ENCODE measurements around the gene HLTF.
A peak's percentile ranks its signal among the peaks of the same experiment; 100 is the strongest.

The HLTF gene

DNA sequence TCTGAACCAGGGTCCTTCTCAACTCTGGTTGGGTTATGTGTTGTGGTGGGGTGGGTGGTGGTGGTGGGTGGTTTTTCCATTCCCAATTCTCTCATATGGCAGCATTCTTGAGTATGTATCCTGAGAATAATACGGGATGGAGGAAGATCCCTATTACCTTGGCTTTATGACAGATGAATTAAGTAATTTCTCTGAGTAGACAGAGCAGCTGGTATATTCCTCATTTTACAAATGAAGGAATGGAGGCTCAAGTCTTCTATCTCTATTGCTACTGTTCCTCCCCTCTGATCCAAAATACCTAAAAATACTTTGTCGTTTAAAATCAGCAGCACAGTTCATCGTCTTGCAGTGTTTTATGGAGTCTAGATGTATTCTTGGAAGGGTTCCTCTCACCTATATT lies 84.6 kb downstream of the HLTF start:
- no peak overlapping the region for H3K4me3 ChIP-seq (ENCODE audit: insufficient read length, low read depth)
- no peak for DNase-seq (ENCODE audit: low read depth, low spot score)
- no peak for TF ChIP-seq ZNF274 (IDR thresholded peaks at IDR 0.05; ENCODE audit: low read depth, low read length)
- no peak for TF ChIP-seq YY1 (IDR thresholded peaks at IDR 0.05; ENCODE audit: insufficient read depth, insufficient read length)
- TF ChIP-seq SUZ12 (IDR thresholded peaks at IDR 0.05; ENCODE audit: extremely low read depth, insufficient read depth, insufficient read length) = no peak
- H3K9me3 ChIP-seq (ENCODE audit: insufficient read depth, low read length) = no peaks in the 10 kb centered on the region
- H3K36me3 ChIP-seq (ENCODE audit: insufficient read depth, insufficient read length, low read length) = peaks cover 21% of the 10 kb centered on the region
- H3K27me3 ChIP-seq (ENCODE audit: insufficient read depth, insufficient read length) = no peaks in the 10 kb centered on the region
- H3K9ac ChIP-seq (ENCODE audit: insufficient read length, low read depth) = no peak overlapping the region
- H3K4me1 ChIP-seq (ENCODE audit: insufficient read depth, insufficient read length) = no peaks in the 10 kb centered on the region

DNA sequence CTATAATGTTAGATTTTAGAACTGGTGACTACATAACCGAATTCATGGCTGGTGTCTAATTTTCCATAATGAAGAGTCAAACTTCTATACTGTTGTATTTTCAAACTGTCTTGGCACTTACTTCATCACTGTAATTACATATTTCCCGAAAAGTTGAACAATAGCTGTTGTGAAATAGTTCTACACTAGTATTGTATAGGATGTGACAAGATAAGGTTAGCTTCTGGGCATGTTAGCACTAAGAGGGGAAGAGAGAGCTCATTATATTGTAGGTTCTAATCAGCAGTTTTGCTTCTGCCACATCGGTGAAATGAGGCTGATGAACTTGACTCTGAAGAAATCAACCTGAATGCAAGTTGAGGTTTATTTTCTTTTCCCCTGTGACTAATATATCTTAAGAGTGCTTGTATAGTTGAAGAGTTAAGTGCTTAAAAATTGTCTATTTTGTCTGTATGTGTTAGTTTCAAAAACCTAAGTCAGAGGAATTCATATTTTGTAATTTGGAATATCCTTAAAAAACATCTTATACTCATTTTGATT lies 86.1 kb downstream of the HLTF start:
- H3K36me3 ChIP-seq (ENCODE audit: insufficient read depth, insufficient read length, low read length) = peaks cover 35% of the 10 kb centered on the region
- no peak for TF ChIP-seq YY1 (IDR thresholded peaks at IDR 0.05; ENCODE audit: insufficient read depth, insufficient read length)
- no peak for TF ChIP-seq ZNF274 (IDR thresholded peaks at IDR 0.05; ENCODE audit: low read depth, low read length)
- TF ChIP-seq SUZ12 (IDR thresholded peaks at IDR 0.05; ENCODE audit: extremely low read depth, insufficient read depth, insufficient read length) = no peak

DNA sequence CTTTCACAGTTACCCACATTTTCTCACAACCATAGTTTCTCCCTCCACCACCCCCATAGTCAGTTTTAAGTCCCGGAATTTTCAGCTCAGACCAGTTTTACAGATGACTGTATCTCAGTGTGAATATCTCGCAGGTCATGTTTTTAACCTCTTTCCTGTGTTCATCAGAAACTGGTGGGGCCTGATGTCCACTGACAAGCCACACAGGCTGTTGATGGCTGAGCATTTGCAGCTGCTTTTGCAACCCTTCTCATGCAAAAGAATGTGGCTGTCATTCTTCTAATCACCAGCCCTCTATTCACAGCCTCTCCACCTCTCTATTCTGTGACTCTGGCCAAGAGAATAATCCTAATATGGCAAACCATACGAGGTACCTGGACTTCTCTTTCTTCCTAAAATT lies 86.5 kb downstream of the HLTF start:
- no peak for DNase-seq (ENCODE audit: low read depth, low spot score)
- H3K4me1 ChIP-seq (ENCODE audit: insufficient read depth, insufficient read length) = no peaks in the 10 kb centered on the region
- H3K4me3 ChIP-seq (ENCODE audit: insufficient read length, low read depth) = no peak overlapping the region
- no peaks in the 10 kb centered on the region for H3K27me3 ChIP-seq (ENCODE audit: insufficient read depth, insufficient read length)
- TF ChIP-seq SUZ12 (IDR thresholded peaks at IDR 0.05; ENCODE audit: extremely low read depth, insufficient read depth, insufficient read length) = no peak
- no peak for TF ChIP-seq ZNF274 (IDR thresholded peaks at IDR 0.05; ENCODE audit: low read depth, low read length)
- TF ChIP-seq YY1 (IDR thresholded peaks at IDR 0.05; ENCODE audit: insufficient read depth, insufficient read length) = no peak
- H3K9ac ChIP-seq (ENCODE audit: insufficient read length, low read depth) = no peak overlapping the region
- H3K9me3 ChIP-seq (ENCODE audit: insufficient read depth, low read length) = no peaks in the 10 kb centered on the region
- peaks cover 38% of the 10 kb centered on the region for H3K36me3 ChIP-seq (ENCODE audit: insufficient read depth, insufficient read length, low read length)

More for the DNA sequence above, 86.1 kb downstream of the HLTF start:
- H3K9me3 ChIP-seq (ENCODE audit: insufficient read depth, low read length) = no peaks in the 10 kb centered on the region
- no peak for DNase-seq (ENCODE audit: low read depth, low spot score)
- no peak overlapping the region for H3K4me3 ChIP-seq (ENCODE audit: insufficient read length, low read depth)
- no peaks in the 10 kb centered on the region for H3K4me1 ChIP-seq (ENCODE audit: insufficient read depth, insufficient read length)
- no peak overlapping the region for H3K9ac ChIP-seq (ENCODE audit: insufficient read length, low read depth)
- no peaks in the 10 kb centered on the region for H3K27me3 ChIP-seq (ENCODE audit: insufficient read depth, insufficient read length)

DNA sequence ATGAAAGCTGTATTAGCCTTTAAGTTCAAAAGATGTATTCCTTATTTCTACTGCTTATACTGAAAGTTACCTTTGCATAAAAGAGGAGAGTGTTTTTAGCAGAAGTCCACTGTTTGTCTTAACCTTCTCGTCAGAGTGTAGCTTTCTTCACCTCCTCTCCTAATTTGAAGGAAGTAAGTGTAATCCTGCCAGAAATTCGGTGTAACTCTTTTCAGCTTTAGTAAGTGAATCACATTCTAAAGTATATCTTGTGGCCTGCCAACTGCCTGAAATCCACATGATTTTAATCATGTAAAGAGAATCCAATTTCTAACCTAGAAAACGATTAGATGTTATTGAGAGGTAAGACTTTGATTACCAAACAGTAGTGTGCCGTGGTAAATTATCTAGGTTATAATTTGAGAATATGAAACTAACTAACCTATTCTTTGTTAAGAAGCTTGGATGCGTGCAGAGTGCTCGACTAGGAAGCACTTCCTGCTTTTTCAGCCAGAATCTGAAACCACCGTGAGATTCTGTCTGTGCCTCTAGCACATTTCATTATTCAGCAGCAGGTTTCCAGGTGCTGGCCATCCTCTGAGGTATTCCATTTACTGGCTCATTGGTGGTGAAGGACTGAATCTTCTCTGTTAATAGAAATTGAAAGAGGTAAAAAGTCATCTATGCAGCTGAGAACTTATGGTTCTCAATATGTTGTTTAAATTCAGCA lies 87.5 kb downstream of the HLTF start:
- no peak overlapping the region for H3K4me3 ChIP-seq (ENCODE audit: insufficient read length, low read depth)
- H3K9me3 ChIP-seq (ENCODE audit: insufficient read depth, low read length) = no peaks in the 10 kb centered on the region
- peaks cover 45% of the 10 kb centered on the region for H3K36me3 ChIP-seq (ENCODE audit: insufficient read depth, insufficient read length, low read length)
- TF ChIP-seq ZNF274 (IDR thresholded peaks at IDR 0.05; ENCODE audit: low read depth, low read length) (no peak), SUZ12 (IDR thresholded peaks at IDR 0.05; ENCODE audit: extremely low read depth, insufficient read depth, insufficient read length) (no peak), YY1 (IDR thresholded peaks at IDR 0.05; ENCODE audit: insufficient read depth, insufficient read length) (no peak)
- DNase-seq (ENCODE audit: low read depth, low spot score) = no peak
- no peak overlapping the region for H3K9ac ChIP-seq (ENCODE audit: insufficient read length, low read depth)
- no peaks in the 10 kb centered on the region for H3K4me1 ChIP-seq (ENCODE audit: insufficient read depth, insufficient read length)
- no peaks in the 10 kb centered on the region for H3K27me3 ChIP-seq (ENCODE audit: insufficient read depth, insufficient read length)

DNA sequence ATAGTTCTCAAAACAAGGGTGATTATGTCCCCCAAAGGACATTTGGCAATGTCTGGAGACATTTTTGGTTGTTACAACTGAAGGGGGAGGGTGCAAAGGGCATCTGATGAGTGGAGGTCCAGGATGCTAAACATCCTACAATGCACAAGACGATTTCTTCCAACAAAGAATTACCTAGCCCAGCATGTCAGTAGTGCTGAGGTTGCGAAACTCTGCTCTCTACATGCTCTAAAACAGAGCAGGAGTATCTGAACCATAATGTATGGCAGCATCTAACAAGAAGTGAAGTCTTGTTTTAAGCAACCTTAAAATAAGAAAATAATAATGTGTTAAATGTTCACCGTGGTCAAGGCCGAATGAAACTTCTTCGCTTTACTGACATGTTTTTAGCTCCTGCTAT lies 88.0 kb downstream of the HLTF start:
- no peak overlapping the region for H3K4me3 ChIP-seq (ENCODE audit: insufficient read length, low read depth)
- no peak for TF ChIP-seq YY1 (IDR thresholded peaks at IDR 0.05; ENCODE audit: insufficient read depth, insufficient read length)
- TF ChIP-seq ZNF274 (IDR thresholded peaks at IDR 0.05; ENCODE audit: low read depth, low read length) = no peak
- no peak for TF ChIP-seq SUZ12 (IDR thresholded peaks at IDR 0.05; ENCODE audit: extremely low read depth, insufficient read depth, insufficient read length)
- DNase-seq (ENCODE audit: low read depth, low spot score) = no peak
- H3K9me3 ChIP-seq (ENCODE audit: insufficient read depth, low read length) = no peaks in the 10 kb centered on the region
- H3K9ac ChIP-seq (ENCODE audit: insufficient read length, low read depth) = no peak overlapping the region
- H3K4me1 ChIP-seq (ENCODE audit: insufficient read depth, insufficient read length) = no peaks in the 10 kb centered on the region
- H3K27me3 ChIP-seq (ENCODE audit: insufficient read depth, insufficient read length) = no peaks in the 10 kb centered on the region
- H3K36me3 ChIP-seq (ENCODE audit: insufficient read depth, insufficient read length, low read length) = peaks cover 45% of the 10 kb centered on the region

DNA sequence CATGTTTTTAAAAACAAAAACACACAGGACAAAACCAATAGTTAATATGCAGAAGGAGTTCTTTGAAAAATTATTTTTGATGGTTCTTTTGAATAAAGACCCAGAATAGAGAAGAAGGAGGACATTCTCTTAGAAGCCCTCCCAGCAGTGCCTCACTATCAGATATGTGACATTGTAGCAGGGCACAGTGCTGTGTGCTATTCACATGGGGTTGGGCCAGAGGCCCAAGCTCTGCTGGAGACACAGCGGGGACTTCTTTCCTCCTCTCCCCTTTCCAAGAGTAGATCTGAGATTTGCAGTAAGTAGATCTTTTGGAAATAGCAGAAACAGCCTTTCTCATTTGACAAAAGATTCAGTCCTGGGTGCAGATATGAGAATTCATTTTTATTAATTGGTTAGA lies 88.7 kb downstream of the HLTF start:
- H3K36me3 ChIP-seq (ENCODE audit: insufficient read depth, insufficient read length, low read length) = peaks cover 45% of the 10 kb centered on the region
- no peaks in the 10 kb centered on the region for H3K4me1 ChIP-seq (ENCODE audit: insufficient read depth, insufficient read length)
- H3K9me3 ChIP-seq (ENCODE audit: insufficient read depth, low read length) = no peaks in the 10 kb centered on the region
- H3K4me3 ChIP-seq (ENCODE audit: insufficient read length, low read depth) = no peak overlapping the region
- no peak for DNase-seq (ENCODE audit: low read depth, low spot score)
- no peak overlapping the region for H3K9ac ChIP-seq (ENCODE audit: insufficient read length, low read depth)
- H3K27me3 ChIP-seq (ENCODE audit: insufficient read depth, insufficient read length) = peaks cover 6% of the 10 kb centered on the region
- TF ChIP-seq YY1 (IDR thresholded peaks at IDR 0.05; ENCODE audit: insufficient read depth, insufficient read length) = no peak
- no peak for TF ChIP-seq SUZ12 (IDR thresholded peaks at IDR 0.05; ENCODE audit: extremely low read depth, insufficient read depth, insufficient read length)
- no peak for TF ChIP-seq ZNF274 (IDR thresholded peaks at IDR 0.05; ENCODE audit: low read depth, low read length)

DNA sequence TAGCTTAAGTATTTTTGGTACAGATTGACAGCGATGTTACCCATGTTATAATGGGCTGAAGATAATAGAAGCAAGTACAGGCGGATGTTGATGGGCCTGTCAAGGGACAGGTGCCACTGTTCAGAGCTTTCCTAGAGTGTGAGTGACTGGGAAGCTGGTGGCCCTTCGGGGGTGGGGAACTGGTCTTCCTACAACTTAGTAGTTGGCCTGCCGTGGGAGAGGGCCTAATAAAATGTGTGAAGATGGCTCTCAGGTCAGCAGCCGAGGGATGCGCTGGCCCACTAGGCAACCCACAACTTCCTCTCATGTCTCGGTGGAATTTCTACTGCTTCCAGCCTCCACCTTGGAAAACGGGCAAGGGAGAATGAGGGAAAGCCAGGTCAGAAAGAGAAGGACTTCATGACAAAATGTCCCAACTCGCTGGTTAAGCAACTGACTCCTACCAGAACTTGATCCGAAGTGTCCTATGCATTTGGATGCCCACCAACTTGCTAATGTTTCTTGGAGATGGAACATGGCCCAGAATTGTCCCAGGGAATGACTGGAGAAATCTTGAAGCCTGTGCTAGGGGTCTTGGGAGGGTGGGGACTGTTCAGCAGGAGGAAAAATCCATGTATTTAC lies 93.6 kb downstream of the HLTF start:
- no peak for TF ChIP-seq YY1 (IDR thresholded peaks at IDR 0.05; ENCODE audit: insufficient read depth, insufficient read length)
- TF ChIP-seq ZNF274 (IDR thresholded peaks at IDR 0.05; ENCODE audit: low read depth, low read length) = no peak
- no peak for TF ChIP-seq SUZ12 (IDR thresholded peaks at IDR 0.05; ENCODE audit: extremely low read depth, insufficient read depth, insufficient read length)
- Histone ChIP-seq H3K9ac (ENCODE audit: insufficient read length, low read depth) (peak overlapping the region; percentile 83), H3K27me3 (ENCODE audit: insufficient read depth, insufficient read length) (peaks cover 17% of the 10 kb centered on the region), H3K4me1 (ENCODE audit: insufficient read depth, insufficient read length) (peaks cover 4% of the 10 kb centered on the region), H3K9me3 (ENCODE audit: insufficient read depth, low read length) (no peaks in the 10 kb centered on the region), H3K4me3 (ENCODE audit: insufficient read length, low read depth) (peak overlapping the region; percentile 64), H3K36me3 (ENCODE audit: insufficient read depth, insufficient read length, low read length) (peaks cover 32% of the 10 kb centered on the region)
- DNase-seq (ENCODE audit: low read depth, low spot score) = no peak
